Stimulated activated CD8-positive, alpha-beta memory T cell treated with anti-CD3 and anti-CD28 coated beads, Interleukin-15, amount 100 ng/mL, for 1 hour (primary cell): ENCODE results near the gene CCDC68.

Experiments
- DNase-seq: peaks from one replicate; pipeline ENCODE4 v3.0.0-alpha.2; 2020; ENCODE audit warnings: low read depth

CCDC68 gene

DNA sequence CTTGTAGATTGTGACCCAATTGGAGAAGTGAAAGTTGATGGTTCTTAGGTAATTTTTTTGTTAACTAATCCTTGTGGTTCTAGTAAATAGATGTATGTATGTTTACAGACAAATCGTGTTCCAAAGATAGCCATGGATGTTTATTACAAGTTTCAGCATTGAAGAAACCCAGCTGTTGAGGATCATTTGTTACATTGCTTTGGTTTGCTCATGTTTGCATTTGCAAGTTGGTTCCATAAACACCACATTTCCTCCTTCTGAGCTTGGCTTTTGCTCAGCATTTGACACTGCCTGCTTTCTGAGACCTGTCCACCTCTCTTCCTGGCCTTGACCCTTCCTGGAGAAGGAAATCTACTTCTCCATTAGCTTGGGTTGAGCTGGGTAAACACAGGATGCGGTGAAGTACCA lies 1.8 kb upstream of the CCDC68 start:
- DNase-seq: no peak

GRCh38 chr18:54960197-54960596 lies 936 bp upstream of the CCDC68 start:
- no peak for DNase-seq

DNA sequence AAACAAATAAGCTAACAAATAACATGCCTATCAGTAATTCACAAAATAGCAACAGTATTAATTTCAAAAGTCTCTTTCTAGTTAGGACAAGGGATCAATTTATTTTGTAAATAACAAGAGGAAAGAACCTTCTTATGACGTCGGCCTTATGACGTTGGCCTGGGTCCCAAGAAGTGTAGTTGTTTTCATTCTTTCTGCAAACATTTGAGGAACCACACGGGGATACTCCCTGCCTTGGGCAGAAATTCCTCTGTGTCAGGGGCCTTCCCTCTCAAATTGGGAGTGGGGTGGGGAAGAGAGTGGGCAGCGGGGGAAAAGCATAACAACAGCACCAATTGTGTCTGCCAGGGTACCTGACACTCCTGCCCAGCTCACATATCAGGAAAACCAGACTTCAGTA lies 1.3 kb downstream of the CCDC68 start:
- no peak for DNase-seq

GRCh38 chr18:54957296-54957832 lies 1.9 kb downstream of the CCDC68 start:
- no peak for DNase-seq

- no peak for DNase-seq
Observed at GRCh38 chr18:54956506-54956905, 2.8 kb downstream of the CCDC68 start.

DNA sequence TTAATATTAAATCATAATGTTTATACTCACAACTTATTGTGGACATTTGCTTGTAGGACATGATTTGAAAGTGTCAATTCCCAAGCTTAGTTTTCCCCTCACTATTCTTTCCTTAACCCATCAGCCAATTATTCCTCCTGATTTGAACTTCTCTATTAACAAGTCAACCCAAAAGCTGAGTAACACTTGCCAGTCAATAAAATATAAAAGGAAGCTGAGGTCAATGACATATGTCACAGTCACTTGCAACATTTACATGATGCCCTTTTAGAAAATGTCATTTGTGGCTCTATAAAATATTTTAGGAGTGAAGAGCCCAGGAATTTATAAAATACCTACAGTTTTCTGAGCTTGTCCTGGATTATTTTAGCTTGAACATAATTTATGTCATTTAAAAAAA lies 7.2 kb downstream of the CCDC68 start:
- no peak for DNase-seq

- DNase-seq: no peak
Observed at GRCh38 chr18:54950221-54950620, 9.0 kb downstream of the CCDC68 start.

DNA sequence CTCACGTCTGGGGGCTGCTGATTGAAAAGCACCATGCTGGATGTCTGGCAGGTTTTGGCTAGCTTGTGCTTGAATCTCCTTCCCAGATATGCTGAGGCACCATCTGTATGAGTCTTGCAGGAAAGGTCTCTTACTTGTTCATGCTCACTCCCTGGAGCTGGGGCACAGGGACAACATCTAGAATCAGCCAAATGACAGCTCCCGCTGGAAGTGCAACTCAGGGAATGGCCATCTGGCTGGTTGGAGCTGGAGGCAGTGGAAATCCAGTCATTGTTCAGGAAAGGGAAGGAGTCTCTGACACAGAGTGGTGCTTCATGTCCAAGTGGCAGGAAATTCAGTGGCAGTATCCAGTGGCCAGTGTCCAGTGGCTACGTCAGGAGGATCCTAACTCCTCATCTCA lies 9.7 kb downstream of the CCDC68 start:
- no peak for DNase-seq

GRCh38 chr18:54948350-54948837 lies 10.9 kb downstream of the CCDC68 start:
- DNase-seq: no peak

GRCh38 chr18:54947091-54947490 lies 12.2 kb downstream of the CCDC68 start:
- no peak for DNase-seq

DNA sequence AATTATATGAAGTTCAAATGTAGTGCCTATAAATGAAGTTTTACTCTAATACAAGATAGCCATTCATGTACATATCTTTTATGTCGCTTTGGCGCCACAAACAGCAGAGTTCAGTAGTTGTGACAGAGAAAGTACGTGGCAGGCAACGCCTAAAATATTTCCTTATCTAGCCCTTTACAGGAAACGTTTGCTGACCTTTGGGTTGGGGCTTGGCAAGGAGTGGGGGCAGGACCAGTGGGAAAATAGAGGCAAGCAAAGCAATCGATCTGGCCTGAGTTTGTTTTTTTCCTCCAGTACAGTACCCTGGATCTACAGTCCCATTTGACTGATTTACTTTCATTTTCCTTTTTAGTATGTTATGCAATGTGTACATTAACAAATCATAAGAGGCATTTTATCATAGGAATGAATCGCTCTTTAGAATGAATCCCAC lies 13.1 kb downstream of the CCDC68 start:
- no peak for DNase-seq

DNA sequence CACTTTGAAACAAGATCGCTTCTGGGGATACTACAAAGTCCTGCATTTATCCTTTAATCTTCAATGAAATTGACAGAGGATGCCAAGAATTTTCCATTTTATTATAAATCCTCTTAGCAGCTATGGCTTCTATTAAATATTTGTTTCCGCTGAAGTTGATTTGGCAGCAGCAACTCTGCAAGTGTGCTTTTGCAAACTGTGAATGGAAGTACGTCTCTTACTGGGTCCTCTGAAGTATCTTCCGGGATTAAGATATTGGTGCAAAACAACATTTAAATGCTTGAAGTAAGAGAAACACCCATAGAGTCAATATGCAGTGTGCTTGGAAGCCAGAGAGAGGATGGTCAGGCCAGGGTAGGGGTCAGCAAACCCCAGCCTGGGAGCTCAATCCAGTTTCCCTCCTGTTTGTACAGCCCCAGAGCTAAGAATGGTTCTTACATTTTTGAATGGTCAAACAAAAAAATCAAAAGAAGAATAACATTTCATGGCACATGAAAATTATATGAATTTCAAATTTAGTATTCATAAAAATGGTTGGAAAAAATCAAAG lies 13.6 kb downstream of the CCDC68 start:
- no peak for DNase-seq

- no peak for DNase-seq
Observed at GRCh38 chr18:54942569-54942968, 16.7 kb downstream of the CCDC68 start.

- DNase-seq: no peak
Observed at GRCh38 chr18:54942144-54942543, 17.1 kb downstream of the CCDC68 start.

DNA sequence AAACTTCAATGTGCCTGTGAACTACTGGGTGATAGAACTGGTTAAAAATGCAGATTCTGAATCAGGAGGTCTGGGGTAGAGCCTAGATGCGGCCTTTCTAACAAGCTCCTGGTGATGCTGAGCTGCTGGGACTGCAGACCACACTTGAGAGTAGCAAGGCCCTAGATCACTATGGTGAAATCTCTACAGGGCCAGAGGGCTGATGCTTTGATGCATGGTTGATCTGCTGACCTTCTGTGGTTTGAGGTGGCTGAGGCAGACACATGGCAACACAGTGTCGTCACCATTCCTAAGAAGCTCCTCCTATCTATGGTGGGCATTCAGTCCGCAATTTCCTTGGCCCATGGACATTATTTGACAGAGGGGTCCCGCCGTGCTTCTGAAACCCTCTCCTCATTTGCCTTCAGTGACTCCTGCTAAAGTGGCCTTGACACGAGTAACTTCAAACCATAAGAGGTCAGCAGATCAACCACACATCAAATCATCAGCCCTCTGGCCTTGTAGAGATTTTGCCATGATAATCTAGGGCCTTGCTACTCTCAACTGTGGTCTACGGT lies 19.8 kb downstream of the CCDC68 start:
- no peak for DNase-seq

GRCh38 chr18:54938506-54938905 lies 20.8 kb downstream of the CCDC68 start:
- no peak for DNase-seq

GRCh38 chr18:54932472-54932871 lies 26.8 kb downstream of the CCDC68 start:
- no peak for DNase-seq

DNA sequence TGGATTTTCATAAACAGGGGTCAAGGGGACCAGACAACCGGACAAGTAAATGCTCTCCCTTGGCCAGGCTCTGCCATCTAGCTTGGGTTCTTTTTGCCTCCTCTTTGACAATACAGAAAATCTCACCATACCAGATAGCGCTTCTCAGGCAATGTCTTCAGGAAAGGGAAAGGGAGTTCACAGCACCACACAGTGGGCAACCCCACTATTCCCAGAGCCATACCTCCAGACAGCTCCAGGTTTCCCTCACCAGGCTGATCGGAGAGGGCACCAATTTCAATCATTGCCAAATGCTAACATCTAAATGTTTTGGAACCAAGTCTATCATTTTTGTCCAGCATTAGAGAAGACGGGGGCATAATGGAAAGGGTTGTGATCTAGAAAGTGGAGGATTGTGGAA lies 28.1 kb downstream of the CCDC68 start:
- DNase-seq: no peak

DNA sequence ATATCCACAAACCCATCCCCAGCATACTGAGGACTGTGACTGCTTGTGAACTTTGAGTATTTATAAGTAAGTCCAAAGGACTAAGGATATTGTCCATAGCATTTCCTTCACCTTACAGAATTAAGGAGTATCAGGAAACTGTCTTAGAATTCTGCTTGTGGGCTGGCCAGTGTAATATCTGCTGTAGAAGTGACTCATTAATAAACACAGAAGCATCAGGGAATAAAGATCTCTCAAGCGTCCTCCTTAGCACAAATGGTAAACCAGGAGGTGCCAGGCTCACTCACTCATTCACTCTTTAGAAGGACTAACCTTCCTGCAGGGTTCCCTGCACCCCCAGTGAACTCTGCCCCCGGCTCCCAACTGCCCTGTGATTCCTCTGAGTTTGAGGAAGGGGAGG lies 31.0 kb downstream of the CCDC68 start:
- no peak for DNase-seq

DNA sequence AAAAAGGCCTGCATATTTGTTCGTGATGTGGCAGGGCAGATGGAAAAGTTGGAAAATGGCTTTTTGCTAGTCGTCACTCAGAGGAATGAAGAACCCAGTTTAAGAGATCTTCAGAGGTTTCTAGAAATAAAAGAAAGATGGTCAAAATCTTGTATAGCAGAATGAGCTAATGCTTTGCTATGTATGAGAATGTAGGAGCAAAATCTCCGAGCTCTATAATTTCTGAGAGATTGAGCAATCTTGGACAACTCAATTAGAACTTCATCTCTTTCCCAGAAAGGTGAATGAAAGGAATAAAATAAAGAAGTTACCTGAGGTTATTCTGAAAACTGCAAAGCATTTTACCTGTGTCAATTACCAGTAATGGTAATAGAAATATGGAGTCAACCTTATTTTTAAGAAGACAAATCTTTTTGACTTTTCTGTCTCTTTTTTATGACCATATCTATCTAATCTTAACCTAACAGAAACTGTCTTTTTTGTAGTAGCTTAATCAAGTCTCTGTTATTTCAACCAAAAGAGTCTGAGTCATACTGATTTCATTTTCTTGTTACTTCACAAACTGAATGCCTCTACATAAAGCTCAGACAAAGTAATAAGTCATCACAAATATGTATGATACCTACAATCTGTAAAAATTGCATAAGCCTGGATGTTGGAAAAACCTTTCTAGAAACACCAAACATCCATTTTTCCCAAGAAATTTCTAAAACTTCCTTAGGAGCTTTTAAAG lies 32.5 kb downstream of the CCDC68 start:
- DNase-seq: no peak

DNA sequence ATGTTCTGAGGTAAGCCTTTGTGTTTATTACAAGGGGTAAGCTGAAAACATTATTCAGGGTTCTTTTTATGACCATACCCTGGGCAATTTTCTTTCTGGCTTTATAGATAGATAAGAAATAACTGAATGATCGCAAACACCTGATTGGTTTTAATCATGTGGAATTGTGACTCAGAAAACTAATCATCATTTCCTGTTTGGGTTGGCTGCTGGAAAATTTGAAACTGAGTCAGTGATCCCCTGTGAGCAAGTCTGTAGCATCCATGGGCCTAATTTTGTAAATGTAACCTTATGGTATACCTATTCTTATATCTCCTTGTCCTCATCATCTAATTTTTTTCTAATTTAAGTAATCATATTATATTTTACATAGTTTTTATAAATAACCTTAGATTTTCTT lies 34.3 kb downstream of the CCDC68 start:
- DNase-seq: no peak

DNA sequence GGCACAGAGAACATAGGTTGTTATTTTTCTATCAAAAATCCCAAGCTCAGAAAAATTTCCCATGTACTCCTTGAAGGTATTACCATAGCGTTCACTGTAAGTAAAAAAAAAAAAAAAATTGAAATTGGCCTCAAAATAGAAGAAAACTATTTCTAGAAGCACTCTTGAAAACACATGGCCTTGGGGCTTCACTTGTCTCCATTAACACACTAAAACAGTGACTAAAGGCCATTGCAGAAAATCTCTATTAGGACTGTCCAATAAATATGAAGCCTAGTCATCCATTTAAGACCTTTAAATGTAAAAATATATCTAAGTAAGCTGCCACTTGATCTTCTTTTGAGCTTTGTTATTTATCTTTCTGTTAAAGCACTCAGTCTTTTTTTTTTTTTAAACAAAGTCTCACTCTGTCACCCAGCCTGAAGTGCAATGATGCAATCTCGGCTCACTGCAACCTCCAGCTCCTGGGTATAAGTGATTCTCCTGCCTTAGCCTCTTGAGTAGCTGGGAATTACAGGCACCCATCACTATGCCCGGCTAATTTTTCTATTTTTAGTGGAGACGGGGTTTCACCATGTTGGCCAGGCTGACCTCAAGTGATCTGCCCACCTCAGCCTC lies 35.8 kb downstream of the CCDC68 start:
- no peak for DNase-seq

DNA sequence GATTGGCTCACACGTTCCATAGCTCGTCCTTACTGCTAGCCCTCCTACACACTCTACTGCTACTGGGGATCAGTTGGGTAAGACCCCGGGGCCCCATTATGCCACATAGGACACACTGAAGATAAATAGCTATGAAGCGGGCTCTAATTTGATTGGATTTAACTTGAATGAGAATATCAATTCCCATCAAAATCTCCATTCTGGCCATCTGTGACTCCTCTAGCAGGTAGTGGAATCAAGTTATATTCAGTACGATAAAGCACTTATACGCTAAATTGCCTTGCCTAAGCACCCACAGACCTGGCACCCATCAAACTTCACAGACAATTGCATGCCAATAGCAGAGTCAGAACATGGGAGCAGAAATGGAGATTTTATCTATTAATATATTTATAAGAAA lies 39.8 kb downstream of the CCDC68 start:
- no peak for DNase-seq
